GM18519 (cell line): ENCODE measurements around the gene ATL3.
"Not testable (repeated sequence)": the region's sequence is repeated elsewhere in the genome, so short reads cannot be mapped to it uniquely, and the experiment has no call there.

ENCODE experiments used
- ATAC-seq: cut with Tn5 transposase; IDR thresholded peaks from one replicate; pipeline ENCODE4 v1.9.1; 2021; ENCODE audit warnings: mild to moderate bottlenecking, moderate library complexity; ENCODE audit not compliant: unreplicated experiment, low FRiP score

The ATL3 gene

GRCh38 chr11:63598556-63598955 lies 72.6 kb downstream of the ATL3 start:
- no peak for ATAC-seq

- no peak for ATAC-seq
These were observed 75.9 kb downstream of the ATL3 start for GRCh38 chr11:63595296-63595695.

DNA sequence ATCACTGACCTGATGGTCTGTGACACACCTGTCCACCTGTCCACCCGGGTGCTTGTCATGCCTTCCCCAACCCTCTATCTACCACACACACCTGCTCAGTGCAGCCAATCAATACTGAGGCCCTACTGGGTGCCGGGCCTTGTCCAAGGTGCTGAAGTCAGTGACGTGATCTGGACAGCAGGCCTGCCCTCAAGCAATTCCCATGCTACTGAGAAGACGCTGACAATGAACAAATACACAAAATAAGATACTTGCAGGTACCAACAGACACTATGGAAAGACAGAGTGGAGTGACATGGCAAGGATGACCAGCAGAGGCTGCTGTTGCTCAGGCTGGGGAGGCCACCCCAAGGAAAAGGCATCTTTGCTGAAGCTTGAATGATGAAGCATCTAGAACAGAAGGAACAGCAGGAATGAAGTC lies 78.2 kb downstream of the ATL3 start:
- ATAC-seq, result no peak

DNA sequence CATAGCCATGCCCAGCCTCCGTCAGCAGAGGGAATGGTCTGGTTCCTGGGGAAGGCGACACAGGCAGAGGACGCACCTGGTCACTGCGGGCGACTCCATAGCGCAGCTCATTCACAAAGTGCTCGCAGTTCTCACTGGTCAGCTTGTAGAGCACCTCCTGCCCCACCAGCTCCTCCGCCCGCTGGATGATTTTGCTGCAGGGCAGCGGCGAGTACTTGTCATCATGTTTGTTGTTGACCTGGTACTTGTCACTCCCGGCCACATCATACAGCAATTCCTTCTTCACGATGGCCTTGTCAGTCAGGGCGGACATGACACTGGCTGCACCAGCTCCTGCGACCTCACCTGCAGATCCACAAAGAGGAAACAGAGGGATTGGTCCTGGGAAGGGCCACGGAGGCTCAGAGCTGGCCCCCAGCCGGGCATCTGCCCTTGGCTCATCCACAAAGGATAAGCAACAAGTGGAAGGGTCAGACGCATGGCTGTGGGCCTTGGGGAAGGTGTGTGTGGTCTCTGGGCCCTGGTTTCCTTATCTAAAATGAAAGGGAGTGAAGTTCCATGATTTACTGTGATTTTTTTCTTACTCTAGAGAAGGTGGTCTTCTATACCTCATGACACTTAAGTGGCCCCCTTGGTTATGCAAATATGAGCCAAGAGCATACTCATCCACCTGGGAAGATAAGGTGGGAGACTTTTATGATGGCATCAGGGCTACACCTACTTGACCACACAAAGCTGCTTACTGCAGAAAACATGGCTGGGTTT lies 81.0 kb downstream of the ATL3 start:
- ATAC-seq, result no peak

DNA sequence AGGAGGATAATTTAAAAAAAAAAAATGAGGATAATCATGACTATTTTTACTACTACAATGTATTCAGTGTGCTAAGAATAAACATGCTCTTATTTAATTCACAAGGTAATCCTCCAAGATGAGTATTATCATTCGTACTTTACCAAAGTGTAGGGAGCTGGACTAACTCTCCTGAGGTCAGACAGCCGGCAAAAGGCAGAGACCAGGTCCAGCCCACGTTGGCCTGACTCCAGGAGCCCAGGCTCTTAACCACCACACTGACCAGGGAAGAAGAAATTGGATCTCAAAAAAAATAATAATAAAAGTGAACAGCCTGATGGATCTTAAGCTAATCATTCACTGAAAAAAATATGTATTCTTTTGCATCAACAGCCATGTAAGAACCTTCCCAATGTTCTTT lies 82.2 kb downstream of the ATL3 start:
- no peak for ATAC-seq

DNA sequence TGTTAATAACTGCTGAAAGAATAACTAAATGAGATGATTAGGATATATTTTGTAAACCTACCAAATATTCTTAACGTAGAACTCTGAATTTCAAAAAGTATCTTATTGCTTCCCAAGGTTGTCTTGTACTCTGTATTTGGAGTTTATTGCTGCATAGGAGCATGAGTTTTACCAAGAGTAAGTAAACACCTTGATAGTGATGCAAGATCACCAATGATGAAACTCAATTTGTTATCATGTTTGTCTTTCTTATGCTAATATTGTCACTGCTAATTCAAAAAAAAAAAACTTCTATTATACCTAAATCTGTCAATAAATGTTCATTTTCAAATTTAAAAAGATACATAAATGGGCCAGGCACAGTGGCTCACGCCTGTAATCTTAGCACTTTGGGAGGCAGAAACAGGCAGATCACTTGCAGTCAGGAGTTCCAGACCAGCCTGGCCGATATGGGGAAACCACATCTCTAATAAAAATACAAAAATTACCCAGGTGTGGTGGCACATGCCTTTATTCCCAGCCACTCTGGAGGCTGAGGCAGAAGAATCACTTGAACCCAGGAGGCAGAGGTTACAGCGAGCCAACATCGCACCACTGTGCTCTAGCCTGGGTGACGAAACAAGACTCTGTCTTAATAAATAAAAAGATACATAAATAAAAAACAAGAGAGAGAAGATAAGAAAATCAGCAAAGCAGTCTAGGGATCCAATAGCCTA lies 84.6 kb downstream of the ATL3 start:
- no peak for ATAC-seq

DNA sequence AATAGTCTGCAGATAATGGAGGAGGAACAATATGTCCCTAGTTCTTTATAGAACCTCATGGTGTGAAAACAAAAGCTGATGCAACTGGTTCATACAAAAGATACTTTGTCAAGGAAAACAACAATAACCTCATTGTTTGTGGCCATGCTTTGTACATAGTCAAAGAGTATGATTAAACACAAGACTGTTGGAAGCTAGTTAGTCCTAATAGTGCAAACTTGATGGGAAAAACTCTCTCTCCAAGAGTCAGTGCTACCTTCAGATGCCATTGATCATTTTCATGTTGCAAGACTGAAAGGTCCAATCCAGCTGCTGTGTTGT lies 87.9 kb downstream of the ATL3 start:
- no peak for ATAC-seq

- not testable (repeated sequence) for ATAC-seq
These were observed 90.0 kb downstream of the ATL3 start for GRCh38 chr11:63581224-63581623.

DNA sequence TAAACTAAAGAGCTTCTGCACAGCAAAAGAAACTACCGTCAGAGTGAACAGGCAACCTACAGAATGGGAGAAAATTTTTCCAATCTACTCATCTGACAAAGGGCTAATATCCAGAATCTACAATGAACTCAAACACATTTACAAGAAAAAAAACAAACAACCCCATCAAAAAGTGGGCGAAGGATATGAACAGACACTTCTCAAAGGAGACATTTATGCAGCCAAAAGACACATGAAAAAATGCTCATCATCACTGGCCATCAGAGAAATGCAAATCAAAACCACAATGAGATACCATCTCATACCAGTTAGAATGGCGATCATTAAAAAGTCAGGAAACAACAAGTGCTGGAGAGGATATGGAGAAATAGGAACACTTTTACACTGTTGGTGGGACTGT lies 92.3 kb downstream of the ATL3 start:
- ATAC-seq, result not testable (repeated sequence)

GRCh38 chr11:63574856-63575602 lies 96.1 kb downstream of the ATL3 start:
- no peak for ATAC-seq
